ENCODE measurements around the gene CLDN7.
A peak's percentile ranks its signal among the peaks of the same experiment; 100 is the strongest.

Gene CLDN7

GRCh38 chr17:7219812-7220592, 42.3 kb downstream of the CLDN7 start, which contains the start of the genes ACADVL and DLG4:
Gene ACADVL, plus strand, starts transcription at chr17:7219938. Its CDS starts 47 bp downstream, at chr17:7219985.
Gene DLG4, minus strand, starts transcription at chr17:7219836.
- DNase-seq (ENCODE audit: low read depth, low spot score) = no peak

DNA sequence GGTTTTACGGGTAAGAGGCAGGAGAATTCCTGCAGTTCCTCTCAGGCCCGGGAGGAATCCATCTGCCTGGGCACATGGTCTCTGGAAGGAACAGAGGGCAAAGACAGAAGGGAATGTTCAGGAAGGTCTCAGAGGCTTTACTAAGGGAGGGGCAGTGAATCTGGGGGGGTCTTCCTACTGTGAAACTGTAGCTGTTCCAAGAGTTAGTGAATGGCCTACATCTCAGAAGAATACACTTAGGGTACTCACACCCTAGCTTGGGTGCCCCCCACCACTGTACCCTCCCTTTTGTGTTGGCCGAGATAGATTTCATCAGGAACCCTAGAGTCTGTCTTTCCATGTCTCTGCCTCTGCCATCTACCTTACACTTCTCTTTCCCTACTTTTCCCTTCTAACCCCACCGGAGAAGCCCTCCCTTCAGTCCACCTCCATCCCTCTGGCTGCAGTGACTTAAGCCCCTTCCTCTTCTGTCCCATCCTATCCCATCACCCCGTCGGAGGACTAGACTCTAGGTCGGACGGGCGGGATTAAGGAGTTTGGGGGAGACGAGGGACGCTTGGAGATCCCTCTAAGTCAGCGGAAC, 43.0 kb downstream of the CLDN7 start:
- DNase-seq (ENCODE audit: low read depth, low spot score) = no peak

DNA sequence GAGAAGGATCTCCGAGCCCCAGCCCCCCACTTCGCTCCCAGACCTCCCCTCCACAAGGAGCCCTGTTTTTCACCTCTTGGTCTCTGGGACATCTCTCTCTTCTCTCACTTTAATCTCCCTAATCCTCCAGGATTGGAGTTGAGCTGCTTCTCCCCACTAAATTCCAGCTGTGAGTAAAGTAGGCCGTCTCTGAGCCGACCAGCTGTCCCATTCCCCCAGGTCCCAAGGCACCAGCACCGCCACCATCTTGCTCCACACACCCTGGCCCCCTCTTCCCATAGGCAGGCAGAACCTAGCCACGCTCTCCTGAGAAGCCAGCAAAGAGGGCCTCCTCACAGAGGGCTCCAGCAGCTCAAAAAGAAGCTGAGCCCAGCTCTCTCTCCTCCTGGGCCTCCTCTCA, 43.5 kb downstream of the CLDN7 start:
- DNase-seq (ENCODE audit: low read depth, low spot score) = no peak

DNA sequence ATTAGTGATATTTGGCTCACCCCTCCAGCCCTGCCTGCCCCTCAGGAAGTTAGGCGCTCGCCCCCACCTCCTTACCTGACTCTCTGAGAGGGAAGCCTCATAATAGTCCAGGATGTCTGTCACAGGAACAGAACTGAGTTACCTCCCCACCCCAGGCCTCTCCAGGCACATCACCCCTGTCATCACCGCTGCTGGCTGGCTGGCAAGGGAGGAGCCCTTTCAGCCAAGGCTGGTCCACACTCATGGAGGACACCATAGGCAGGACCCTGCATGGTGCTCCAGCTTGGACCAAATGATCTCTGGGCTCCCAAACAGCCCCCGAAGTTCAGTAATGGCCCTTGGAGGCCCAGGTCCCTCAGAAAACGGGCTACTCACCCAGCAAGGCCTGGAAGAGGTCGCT, 44.1 kb downstream of the CLDN7 start:
- DNase-seq (ENCODE audit: low read depth, low spot score) = no peak

- no peak for DNase-seq (ENCODE audit: low read depth, low spot score)
Measured at GRCh38 chr17:7217113-7217987, 44.9 kb downstream of the CLDN7 start.

GRCh38 chr17:7216242-7217112, 45.8 kb downstream of the CLDN7 start:
- DNase-seq (ENCODE audit: low read depth, low spot score) = no peak

- DNase-seq (ENCODE audit: low read depth, low spot score) = no peak
Measured at GRCh38 chr17:7215652-7216180, 46.6 kb downstream of the CLDN7 start.

DNA sequence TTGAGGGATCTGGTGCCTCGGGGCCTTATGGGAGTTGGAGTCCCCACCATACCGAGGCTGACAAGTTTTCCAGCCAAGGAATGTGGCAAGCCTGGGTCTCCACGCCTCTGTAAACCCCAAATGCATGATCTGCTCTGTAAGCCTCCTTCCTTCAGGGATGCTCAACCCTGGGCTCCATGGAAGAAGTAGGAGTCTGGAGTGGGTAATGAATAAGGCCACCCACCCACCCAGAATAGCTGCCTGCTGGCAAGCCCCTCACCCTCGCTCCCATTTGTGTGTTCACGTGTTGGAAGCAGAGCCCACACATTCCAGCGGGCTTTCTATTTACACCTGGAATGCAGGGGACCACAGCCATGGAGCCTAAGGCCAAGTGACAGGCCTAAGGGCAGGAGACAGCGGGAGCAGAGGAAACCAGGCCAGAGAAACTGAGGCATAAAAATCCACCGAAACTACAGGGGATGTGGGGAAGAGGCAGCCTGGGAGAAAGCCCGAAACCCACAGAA, 47.1 kb downstream of the CLDN7 start:
- no peak for DNase-seq (ENCODE audit: low read depth, low spot score)

GRCh38 chr17:7214300-7215135, 47.8 kb downstream of the CLDN7 start:
- peak; percentile 94 for DNase-seq (ENCODE audit: low read depth, low spot score)

GRCh38 chr17:7213895-7214299, 48.4 kb downstream of the CLDN7 start:
- DNase-seq (ENCODE audit: low read depth, low spot score) = peak; percentile 98

GRCh38 chr17:7211491-7212273, 50.6 kb downstream of the CLDN7 start:
- no peak for DNase-seq (ENCODE audit: low read depth, low spot score)
